Mucosa of rectum (tissue), 2 donors: ENCODE results near the gene PDK2.

Source experiments
- H3K27ac ChIP-seq, 2 donors: one replicate each; pipeline ENCODE4 v1.7.0; 2013; ENCODE audit warnings: inconsistent platforms in 2 of 2, low read depth in 2 of 2, low read length in 2 of 2
- H3K27me3 ChIP-seq, 2 donors: one replicate each; pipeline ENCODE4 v1.7.0; 2013; ENCODE audit warnings: low read length in 2 of 2; ENCODE audit not compliant: control insufficient read depth in 2 of 2, insufficient read depth in 2 of 2
- H3K36me3 ChIP-seq, 2 donors: one replicate each; pipeline ENCODE4 v1.7.0; 2013; ENCODE audit warnings: low read length in 2 of 2; ENCODE audit not compliant: control insufficient read depth in 2 of 2, insufficient read depth in 2 of 2
- H3K4me1 ChIP-seq, 2 donors: one replicate each; pipeline ENCODE4 v1.7.0; 2013; ENCODE audit warnings: low read length in 2 of 2, mild to moderate bottlenecking in 1 of 2; ENCODE audit not compliant: control insufficient read depth in 2 of 2, insufficient read depth in 2 of 2
- H3K4me3 ChIP-seq, 2 donors: one replicate each; pipeline ENCODE4 v1.7.0; 2013; ENCODE audit warnings: low read length in 2 of 2
- H3K9ac ChIP-seq, 2 donors: one replicate each; pipeline ENCODE4 v1.7.0; 2013; ENCODE audit warnings: low read length in 2 of 2, low read depth in 1 of 2, mild to moderate bottlenecking in 1 of 2
- H3K9me3 ChIP-seq, 2 donors: one replicate each; pipeline ENCODE4 v1.7.0; 2013; ENCODE audit warnings: low read length in 2 of 2; ENCODE audit not compliant: control insufficient read depth in 2 of 2
- donor health status: healthy.
- donor health status: Normal muscosa, but diverticular disease.

The PDK2 gene

GRCh38 chr17:50113624-50114320, 18.6 kb downstream of the PDK2 start:
- Histone ChIP-seq H3K36me3 (peaks cover 3 to 11% of the 10 kb centered on the region in 2 donors), H3K4me3 (no peak overlapping the region), H3K27ac (no peak overlapping the region), H3K9me3 (no peaks in the 10 kb centered on the region), H3K4me1 (peaks cover 16 to 27% of the 10 kb centered on the region in 2 donors), H3K27me3 (peaks cover 6% of the 10 kb centered on the region in 2 donors), H3K9ac (no peak overlapping the region)

- H3K36me3 ChIP-seq = peaks cover under 1 to 4% of the 10 kb centered on the region in 2 donors
- H3K4me1 ChIP-seq = peaks cover 16 to 27% of the 10 kb centered on the region in 2 donors
- H3K4me3 ChIP-seq = no peak overlapping the region
- H3K9ac ChIP-seq = no peak overlapping the region
- H3K9me3 ChIP-seq = no peaks in the 10 kb centered on the region
- no peak overlapping the region for H3K27ac ChIP-seq
- H3K27me3 ChIP-seq = peaks cover 6 to 11% of the 10 kb centered on the region in 2 donors
These were observed 19.2 kb downstream of the PDK2 start for GRCh38 chr17:50114401-50114800.

GRCh38 chr17:50114849-50115357, 19.8 kb downstream of the PDK2 start:
- no peak overlapping the region for H3K9ac ChIP-seq

GRCh38 chr17:50115756-50116155, 20.6 kb downstream of the PDK2 start:
- no peak overlapping the region for H3K27ac ChIP-seq
- peaks cover 16 to 20% of the 10 kb centered on the region in 2 donors for H3K4me1 ChIP-seq
- no peak overlapping the region for H3K4me3 ChIP-seq
- no peaks in the 10 kb centered on the region for H3K9me3 ChIP-seq
- peaks cover 6 to 11% of the 10 kb centered on the region in 2 donors for H3K27me3 ChIP-seq
- H3K36me3 ChIP-seq = no peaks in the 10 kb centered on the region
- H3K9ac ChIP-seq = no peak overlapping the region

More at GRCh38 chr17:50114849-50115357, 19.8 kb downstream of the PDK2 start:
- no peak overlapping the region for H3K27ac ChIP-seq
- H3K27me3 ChIP-seq = peaks cover 6 to 11% of the 10 kb centered on the region in 2 donors
- no peak overlapping the region for H3K4me3 ChIP-seq
- H3K36me3 ChIP-seq = peaks cover 0 to 4% of the 10 kb centered on the region in 2 donors
- peaks cover 16 to 27% of the 10 kb centered on the region in 2 donors for H3K4me1 ChIP-seq
- H3K9me3 ChIP-seq = no peaks in the 10 kb centered on the region

GRCh38 chr17:50117202-50118051, 22.3 kb downstream of the PDK2 start:
- no peak overlapping the region for H3K9ac ChIP-seq
- H3K27me3 ChIP-seq = peaks cover 6 to 11% of the 10 kb centered on the region in 2 donors
- no peak overlapping the region for H3K27ac ChIP-seq
- no peak overlapping the region for H3K4me3 ChIP-seq
- H3K4me1 ChIP-seq = peaks cover 5 to 8% of the 10 kb centered on the region in 2 donors
- H3K36me3 ChIP-seq = no peaks in the 10 kb centered on the region
- H3K9me3 ChIP-seq = no peaks in the 10 kb centered on the region

- H3K27ac ChIP-seq = no peak overlapping the region
- no peaks in the 10 kb centered on the region for H3K9me3 ChIP-seq
- H3K36me3 ChIP-seq = no peaks in the 10 kb centered on the region
- no peak overlapping the region for H3K9ac ChIP-seq
- no peak overlapping the region for H3K4me3 ChIP-seq
- H3K4me1 ChIP-seq = peaks cover 3 to 8% of the 10 kb centered on the region in 2 donors
- H3K27me3 ChIP-seq = peaks cover 6 to 11% of the 10 kb centered on the region in 2 donors
These were observed 23.1 kb downstream of the PDK2 start for GRCh38 chr17:50118076-50118827.

- H3K36me3 ChIP-seq = no peaks in the 10 kb centered on the region
- H3K9ac ChIP-seq = no peak overlapping the region
- no peak overlapping the region for H3K27ac ChIP-seq
- no peak overlapping the region for H3K4me3 ChIP-seq
- peaks cover 6 to 8% of the 10 kb centered on the region in 2 donors for H3K4me1 ChIP-seq
- H3K9me3 ChIP-seq = no peaks in the 10 kb centered on the region
- peaks cover 6 to 11% of the 10 kb centered on the region in 2 donors for H3K27me3 ChIP-seq
These were observed 23.7 kb downstream of the PDK2 start for GRCh38 chr17:50118828-50119218.

- Histone ChIP-seq H3K27ac (no peak overlapping the region), H3K27me3 (peaks cover 6 to 11% of the 10 kb centered on the region in 2 donors), H3K4me3 (no peak overlapping the region), H3K9me3 (no peaks in the 10 kb centered on the region), H3K4me1 (peaks cover 4 to 8% of the 10 kb centered on the region in 2 donors), H3K9ac (no peak overlapping the region), H3K36me3 (no peaks in the 10 kb centered on the region)
These were observed 25.5 kb downstream of the PDK2 start for GRCh38 chr17:50120475-50121253.

- Histone ChIP-seq H3K36me3 (no peaks in the 10 kb centered on the region), H3K9me3 (no peaks in the 10 kb centered on the region), H3K27me3 (peaks cover 0 to 12% of the 10 kb centered on the region in 2 donors), H3K9ac (no peak overlapping the region), H3K4me1 (peaks cover 0 to 8% of the 10 kb centered on the region in 2 donors), H3K27ac (no peak overlapping the region), H3K4me3 (no peak overlapping the region)
These were observed 27.8 kb downstream of the PDK2 start for GRCh38 chr17:50122945-50123344.
